SK-N-SH treated with all-trans-retinoic acid at 6 μM for 48 hours (cell line): ENCODE measurements around the gene SAP30L.

Experiments
- ATAC-seq: fragments of 200-7000 bp; cut with Tn5 transposase; 3 replicates; pipeline ENCODE4 v1.9.1; 2020; ENCODE audit warnings: mild to moderate bottlenecking, moderate library complexity
- ARNTL ChIP-seq: fragments of 450-650 bp; formaldehyde crosslinking; IDR thresholded peaks from 2 replicates; pipeline ENCODE4 v1.5.0; 2020; ENCODE audit warnings: low read depth, mild to moderate bottlenecking, moderate library complexity, borderline replicate concordance
- BACH2 ChIP-seq: fragments of 250-450 bp; sonication (Bioruptor Pico); IDR thresholded peaks from 2 replicates; pipeline ENCODE4 v1.9.0; 2021; ENCODE audit warnings: mild to moderate bottlenecking, borderline replicate concordance
- CSDC2 ChIP-seq: fragments of 250-450 bp; sonication (Bioruptor Pico); IDR thresholded peaks from 2 replicates; pipeline ENCODE4 v1.5.0; 2020; ENCODE audit warnings: mild to moderate bottlenecking, moderate library complexity
- ESRRG ChIP-seq: fragments of 250-450 bp; sonication (Bioruptor Pico); IDR thresholded peaks from 2 replicates; pipeline ENCODE4 v1.6.1; 2021; ENCODE audit warnings: mild to moderate bottlenecking
- GLIS3 ChIP-seq: fragments of 250-450 bp; sonication (Bioruptor Pico); IDR thresholded peaks from 2 replicates; pipeline ENCODE4 v1.5.0; 2020; ENCODE audit warnings: mild to moderate bottlenecking, moderate library complexity
- ISL1 ChIP-seq: fragments of 250-450 bp; sonication (Bioruptor Pico); IDR thresholded peaks from 2 replicates; pipeline ENCODE4 v2.1.2; 2022; ENCODE audit warnings: mild to moderate bottlenecking, moderate library complexity
- OSR1 ChIP-seq: fragments of 250-450 bp; sonication (Bioruptor Pico); IDR thresholded peaks from 2 replicates; pipeline ENCODE4 v1.8.0; 2022; ENCODE audit warnings: moderate library complexity, mild to moderate bottlenecking, inconsistent platforms
- PPARA ChIP-seq: fragments of 250-450 bp; sonication (Bioruptor Pico); IDR thresholded peaks from 2 replicates; pipeline ENCODE4 v1.5.0; 2020; ENCODE audit warnings: mild to moderate bottlenecking, borderline replicate concordance
- RARB ChIP-seq: fragments of 250-450 bp; sonication (Bioruptor Pico); IDR thresholded peaks from 2 replicates; pipeline ENCODE4 v1.8.0; 2021; ENCODE audit warnings: mild to moderate bottlenecking, moderate library complexity
- SNAI2 ChIP-seq: fragments of 250-450 bp; sonication (Bioruptor Pico); IDR thresholded peaks from 2 replicates; pipeline ENCODE4 v1.5.0; 2020; ENCODE audit warnings: mild to moderate bottlenecking, moderate library complexity
- TCF4 ChIP-seq: fragments of 250-450 bp; sonication (Bioruptor Pico); IDR thresholded peaks from 2 replicates; pipeline ENCODE4 v1.8.0; 2021; ENCODE audit warnings: mild to moderate bottlenecking, moderate library complexity, borderline replicate concordance
- TOX ChIP-seq: fragments of 250-450 bp; sonication (Bioruptor Pico); IDR thresholded peaks from 2 replicates; pipeline ENCODE4 v1.8.0; 2021; ENCODE audit warnings: mild to moderate bottlenecking, moderate library complexity, borderline replicate concordance
- ZC3H10 ChIP-seq: fragments of 250-450 bp; sonication (Bioruptor Pico); IDR thresholded peaks from 2 replicates; pipeline ENCODE4 v1.5.1; 2021; ENCODE audit warnings: mild to moderate bottlenecking, moderate library complexity
- ZNF70 ChIP-seq: fragments of 450-650 bp; formaldehyde crosslinking; IDR thresholded peaks from 2 replicates; pipeline ENCODE4 v1.5.0; 2020; ENCODE audit warnings: mild to moderate bottlenecking, moderate library complexity
- ZNF8 ChIP-seq: fragments of 450-650 bp; formaldehyde crosslinking; IDR thresholded peaks from 2 replicates; pipeline ENCODE4 v1.5.0; 2020; ENCODE audit warnings: mild to moderate bottlenecking, moderate library complexity
- TF ChIP-seq, protein P1 (sequence below): fragments of 250-450 bp; sonication (Bioruptor Pico); IDR thresholded peaks from 2 replicates; pipeline ENCODE4 v1.5.0; 2020; ENCODE audit warnings: mild to moderate bottlenecking, moderate library complexity
- TF ChIP-seq, protein P2 (sequence below): fragments of 250-450 bp; sonication (Bioruptor Pico); IDR thresholded peaks from 2 replicates; pipeline ENCODE4 v1.5.1; 2021; ENCODE audit warnings: mild to moderate bottlenecking, moderate library complexity
- TF ChIP-seq, protein P3 (sequence below): fragments of 250-450 bp; sonication (Bioruptor Pico); IDR thresholded peaks from 2 replicates; pipeline ENCODE4 v1.8.0; 2020; ENCODE audit warnings: mild to moderate bottlenecking, moderate library complexity, borderline replicate concordance
- TF ChIP-seq, protein P4 (sequence below): fragments of 250-450 bp; sonication (Bioruptor Pico); IDR thresholded peaks from 2 replicates; pipeline ENCODE4 v1.5.1; 2020; ENCODE audit warnings: low read depth, mild to moderate bottlenecking, moderate library complexity
- TF ChIP-seq, protein P5 (sequence below): fragments of 250-450 bp; sonication (Bioruptor Pico); IDR thresholded peaks from 2 replicates; pipeline ENCODE4 v1.8.0; 2021; ENCODE audit warnings: low read depth, mild to moderate bottlenecking, moderate library complexity, borderline replicate concordance

SAP30L gene

DNA sequence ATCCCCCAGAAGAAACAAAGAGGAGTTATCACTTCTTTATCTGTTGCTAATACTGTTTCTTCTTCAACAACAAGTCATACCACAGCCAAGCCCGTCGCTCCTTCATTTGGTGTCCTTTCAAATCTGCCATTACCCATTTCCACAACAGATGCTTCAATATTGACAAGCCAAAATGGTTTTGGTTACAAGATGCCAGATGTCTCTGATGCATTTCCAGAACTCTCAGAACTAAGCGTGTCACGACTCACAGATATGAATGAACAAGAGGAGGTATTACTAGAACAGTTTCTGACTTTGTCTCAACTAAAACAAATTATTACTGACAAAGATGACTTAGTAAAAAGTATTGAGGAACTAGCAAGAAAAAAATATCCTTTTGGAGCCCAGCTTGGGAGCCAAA, 48.2 kb downstream of the SAP30L start:
- ATAC-seq: no peak
- TF ChIP-seq, protein P1, sequence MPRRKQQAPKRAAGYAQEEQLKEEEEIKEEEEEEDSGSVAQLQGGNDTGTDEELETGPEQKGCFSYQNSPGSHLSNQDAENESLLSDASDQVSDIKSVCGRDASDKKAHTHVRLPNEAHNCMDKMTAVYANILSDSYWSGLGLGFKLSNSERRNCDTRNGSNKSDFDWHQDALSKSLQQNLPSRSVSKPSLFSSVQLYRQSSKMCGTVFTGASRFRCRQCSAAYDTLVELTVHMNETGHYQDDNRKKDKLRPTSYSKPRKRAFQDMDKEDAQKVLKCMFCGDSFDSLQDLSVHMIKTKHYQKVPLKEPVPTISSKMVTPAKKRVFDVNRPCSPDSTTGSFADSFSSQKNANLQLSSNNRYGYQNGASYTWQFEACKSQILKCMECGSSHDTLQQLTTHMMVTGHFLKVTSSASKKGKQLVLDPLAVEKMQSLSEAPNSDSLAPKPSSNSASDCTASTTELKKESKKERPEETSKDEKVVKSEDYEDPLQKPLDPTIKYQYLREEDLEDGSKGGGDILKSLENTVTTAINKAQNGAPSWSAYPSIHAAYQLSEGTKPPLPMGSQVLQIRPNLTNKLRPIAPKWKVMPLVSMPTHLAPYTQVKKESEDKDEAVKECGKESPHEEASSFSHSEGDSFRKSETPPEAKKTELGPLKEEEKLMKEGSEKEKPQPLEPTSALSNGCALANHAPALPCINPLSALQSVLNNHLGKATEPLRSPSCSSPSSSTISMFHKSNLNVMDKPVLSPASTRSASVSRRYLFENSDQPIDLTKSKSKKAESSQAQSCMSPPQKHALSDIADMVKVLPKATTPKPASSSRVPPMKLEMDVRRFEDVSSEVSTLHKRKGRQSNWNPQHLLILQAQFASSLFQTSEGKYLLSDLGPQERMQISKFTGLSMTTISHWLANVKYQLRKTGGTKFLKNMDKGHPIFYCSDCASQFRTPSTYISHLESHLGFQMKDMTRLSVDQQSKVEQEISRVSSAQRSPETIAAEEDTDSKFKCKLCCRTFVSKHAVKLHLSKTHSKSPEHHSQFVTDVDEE: no peak
- TF ChIP-seq ARNTL (CRISPR knock-in tag): no peak
- TF ChIP-seq ZNF70 (CRISPR knock-in tag): no peak
- TF ChIP-seq ZC3H10 (CRISPR knock-in tag): no peak
- no peak for TF ChIP-seq RARB (CRISPR knock-in tag)
- TF ChIP-seq, protein P2, sequence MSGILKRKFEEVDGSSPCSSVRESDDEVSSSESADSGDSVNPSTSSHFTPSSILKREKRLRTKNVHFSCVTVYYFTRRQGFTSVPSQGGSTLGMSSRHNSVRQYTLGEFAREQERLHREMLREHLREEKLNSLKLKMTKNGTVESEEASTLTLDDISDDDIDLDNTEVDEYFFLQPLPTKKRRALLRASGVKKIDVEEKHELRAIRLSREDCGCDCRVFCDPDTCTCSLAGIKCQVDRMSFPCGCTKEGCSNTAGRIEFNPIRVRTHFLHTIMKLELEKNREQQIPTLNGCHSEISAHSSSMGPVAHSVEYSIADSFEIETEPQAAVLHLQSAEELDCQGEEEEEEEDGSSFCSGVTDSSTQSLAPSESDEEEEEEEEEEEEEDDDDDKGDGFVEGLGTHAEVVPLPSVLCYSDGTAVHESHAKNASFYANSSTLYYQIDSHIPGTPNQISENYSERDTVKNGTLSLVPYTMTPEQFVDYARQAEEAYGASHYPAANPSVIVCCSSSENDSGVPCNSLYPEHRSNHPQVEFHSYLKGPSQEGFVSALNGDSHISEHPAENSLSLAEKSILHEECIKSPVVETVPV: no peak
- TF ChIP-seq CSDC2: no peak
- no peak for TF ChIP-seq PPARA (CRISPR knock-in tag)
- TF ChIP-seq TCF4 (CRISPR knock-in tag): no peak
- TF ChIP-seq SNAI2 (CRISPR knock-in tag): no peak
- TF ChIP-seq GLIS3 (CRISPR knock-in tag): no peak
- TF ChIP-seq, protein P3, sequence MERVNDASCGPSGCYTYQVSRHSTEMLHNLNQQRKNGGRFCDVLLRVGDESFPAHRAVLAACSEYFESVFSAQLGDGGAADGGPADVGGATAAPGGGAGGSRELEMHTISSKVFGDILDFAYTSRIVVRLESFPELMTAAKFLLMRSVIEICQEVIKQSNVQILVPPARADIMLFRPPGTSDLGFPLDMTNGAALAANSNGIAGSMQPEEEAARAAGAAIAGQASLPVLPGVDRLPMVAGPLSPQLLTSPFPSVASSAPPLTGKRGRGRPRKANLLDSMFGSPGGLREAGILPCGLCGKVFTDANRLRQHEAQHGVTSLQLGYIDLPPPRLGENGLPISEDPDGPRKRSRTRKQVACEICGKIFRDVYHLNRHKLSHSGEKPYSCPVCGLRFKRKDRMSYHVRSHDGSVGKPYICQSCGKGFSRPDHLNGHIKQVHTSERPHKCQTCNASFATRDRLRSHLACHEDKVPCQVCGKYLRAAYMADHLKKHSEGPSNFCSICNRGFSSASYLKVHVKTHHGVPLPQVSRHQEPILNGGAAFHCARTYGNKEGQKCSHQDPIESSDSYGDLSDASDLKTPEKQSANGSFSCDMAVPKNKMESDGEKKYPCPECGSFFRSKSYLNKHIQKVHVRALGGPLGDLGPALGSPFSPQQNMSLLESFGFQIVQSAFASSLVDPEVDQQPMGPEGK (CRISPR knock-in tag): no peak
- TF ChIP-seq ZNF8 (CRISPR knock-in tag): no peak
- TF ChIP-seq, protein P4, sequence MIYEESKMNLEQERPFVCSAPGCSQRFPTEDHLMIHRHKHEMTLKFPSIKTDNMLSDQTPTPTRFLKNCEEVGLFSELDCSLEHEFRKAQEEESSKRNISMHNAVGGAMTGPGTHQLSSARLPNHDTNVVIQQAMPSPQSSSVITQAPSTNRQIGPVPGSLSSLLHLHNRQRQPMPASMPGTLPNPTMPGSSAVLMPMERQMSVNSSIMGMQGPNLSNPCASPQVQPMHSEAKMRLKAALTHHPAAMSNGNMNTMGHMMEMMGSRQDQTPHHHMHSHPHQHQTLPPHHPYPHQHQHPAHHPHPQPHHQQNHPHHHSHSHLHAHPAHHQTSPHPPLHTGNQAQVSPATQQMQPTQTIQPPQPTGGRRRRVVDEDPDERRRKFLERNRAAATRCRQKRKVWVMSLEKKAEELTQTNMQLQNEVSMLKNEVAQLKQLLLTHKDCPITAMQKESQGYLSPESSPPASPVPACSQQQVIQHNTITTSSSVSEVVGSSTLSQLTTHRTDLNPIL (CRISPR knock-in tag): no peak
- TF ChIP-seq, protein P5, sequence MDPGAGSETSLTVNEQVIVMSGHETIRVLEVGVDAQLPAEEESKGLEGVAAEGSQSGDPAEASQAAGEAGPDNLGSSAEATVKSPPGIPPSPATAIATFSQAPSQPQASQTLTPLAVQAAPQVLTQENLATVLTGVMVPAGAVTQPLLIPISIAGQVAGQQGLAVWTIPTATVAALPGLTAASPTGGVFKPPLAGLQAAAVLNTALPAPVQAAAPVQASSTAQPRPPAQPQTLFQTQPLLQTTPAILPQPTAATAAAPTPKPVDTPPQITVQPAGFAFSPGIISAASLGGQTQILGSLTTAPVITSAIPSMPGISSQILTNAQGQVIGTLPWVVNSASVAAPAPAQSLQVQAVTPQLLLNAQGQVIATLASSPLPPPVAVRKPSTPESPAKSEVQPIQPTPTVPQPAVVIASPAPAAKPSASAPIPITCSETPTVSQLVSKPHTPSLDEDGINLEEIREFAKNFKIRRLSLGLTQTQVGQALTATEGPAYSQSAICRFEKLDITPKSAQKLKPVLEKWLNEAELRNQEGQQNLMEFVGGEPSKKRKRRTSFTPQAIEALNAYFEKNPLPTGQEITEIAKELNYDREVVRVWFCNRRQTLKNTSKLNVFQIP (CRISPR knock-in tag): no peak
- TF ChIP-seq OSR1 (CRISPR knock-in tag): no peak

DNA sequence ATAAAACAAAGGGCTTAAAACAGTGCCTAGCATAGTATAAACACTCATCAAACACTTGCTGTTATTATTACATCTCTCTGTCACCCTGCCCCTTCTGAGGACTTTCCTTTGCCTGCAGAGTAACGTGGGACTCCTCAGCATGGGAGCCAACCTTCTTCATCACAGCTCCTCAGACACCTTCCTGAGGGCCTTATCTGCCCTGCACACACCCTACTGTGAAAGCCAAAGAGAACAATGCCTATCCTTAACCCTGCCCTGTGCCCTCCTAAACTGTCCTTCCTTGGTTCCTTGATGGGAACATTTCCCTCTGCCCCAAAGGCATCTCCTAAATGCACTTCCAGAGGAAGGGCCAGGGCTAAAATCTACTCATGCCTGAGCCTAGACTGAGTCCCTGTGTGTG, 52.8 kb downstream of the SAP30L start:
- TF ChIP-seq SNAI2 (CRISPR knock-in tag): no peak
- no peak for TF ChIP-seq PPARA (CRISPR knock-in tag)
- no peak for TF ChIP-seq ISL1 (CRISPR knock-in tag)
- TF ChIP-seq, protein P3 (CRISPR knock-in tag): no peak
- TF ChIP-seq ZC3H10 (CRISPR knock-in tag): no peak
- no peak for TF ChIP-seq ESRRG
- no peak for TF ChIP-seq TOX
- TF ChIP-seq GLIS3 (CRISPR knock-in tag): no peak
- no peak for TF ChIP-seq ZNF70 (CRISPR knock-in tag)
- TF ChIP-seq, protein P5 (CRISPR knock-in tag): no peak
- no peak for TF ChIP-seq TCF4 (CRISPR knock-in tag)
- TF ChIP-seq BACH2: no peak
- no peak for ATAC-seq
